GM12878 (cell line): Measurements from ENCODE around the gene GPBP1L1. TPM values are rescaled to one million over a fixed set of nuclear protein-coding genes. Genes with fewer than 3 reads are reported as not detected.

ENCODE experiments used
- BCL11A ChIP-seq: IDR thresholded peaks from 2 replicates; pipeline ENCODE4 v1.6.1; 2011; ENCODE audit warnings: low read depth, low read length
- CBFB ChIP-seq: IDR thresholded peaks from 2 replicates; pipeline ENCODE4 v1.6.1; 2016; ENCODE audit warnings: antibody characterized with exemption, low read depth
- GATAD2B ChIP-seq: fragments of 450-650 bp; conservative IDR thresholded peaks from 2 replicates; pipeline ENCODE4 v1.6.1; 2017; ENCODE audit warnings: low read depth, mild to moderate bottlenecking, moderate library complexity
- HCFC1 ChIP-seq: fragments of 150-350 bp; IDR thresholded peaks from 2 replicates; pipeline ENCODE4 v1.6.1; 2014; ENCODE audit warnings: low read length
- HDAC2 ChIP-seq: fragments of 200-600 bp; sonication (generic); IDR thresholded peaks from 2 replicates; pipeline ENCODE4 v1.6.1; 2017
- HDGF ChIP-seq: fragments of 450-650 bp; IDR thresholded peaks from 2 replicates; pipeline ENCODE4 v1.6.1; 2016; ENCODE audit warnings: antibody characterized with exemption
- IRF4 ChIP-seq: IDR thresholded peaks from 2 replicates; pipeline ENCODE4 v1.6.1; 2011; ENCODE audit warnings: low read depth, low read length
- MEF2A ChIP-seq: IDR thresholded peaks from 2 replicates; pipeline ENCODE4 v1.6.1; 2011; ENCODE audit warnings: low read depth, mild to moderate bottlenecking, low read length, moderate library complexity; ENCODE audit not compliant: insufficient read depth
- MEF2B ChIP-seq: fragments of 450-650 bp; IDR thresholded peaks from 2 replicates; pipeline ENCODE4 v1.6.1; 2018; ENCODE audit warnings: mild to moderate bottlenecking, moderate library complexity; ENCODE audit not compliant: partially characterized antibody, poor library complexity, severe bottlenecking
- MTA2 ChIP-seq: fragments of 450-650 bp; IDR thresholded peaks from 2 replicates; pipeline ENCODE4 v1.6.1; 2016; ENCODE audit warnings: low read depth, mild to moderate bottlenecking, moderate library complexity
- NBN ChIP-seq: fragments of 450-650 bp; IDR thresholded peaks from 2 replicates; pipeline ENCODE4 v1.6.1; 2016
- PAX5 ChIP-seq: IDR thresholded peaks from 2 replicates; pipeline ENCODE4 v1.6.1; 2011; ENCODE audit warnings: low read depth, low read length, borderline replicate concordance
- POLR2A ChIP-seq: IDR thresholded peaks from 2 replicates; pipeline ENCODE4 v1.6.1; 2011; ENCODE audit warnings: low read depth, mild to moderate bottlenecking, low read length
- POLR2AphosphoS2 ChIP-seq: IDR thresholded peaks from 2 replicates; pipeline ENCODE4 v1.6.1; 2011; ENCODE audit warnings: low read depth, mild to moderate bottlenecking, low read length, improper control_type of control experiment, moderate library complexity
- RBBP5 ChIP-seq: fragments of 200-600 bp; sonication (generic); conservative IDR thresholded peaks from 2 replicates; pipeline ENCODE4 v1.6.1; 2016
- SMARCA5 ChIP-seq: fragments of 450-650 bp; IDR thresholded peaks from 2 replicates; pipeline ENCODE4 v1.6.1; 2017; ENCODE audit warnings: mild to moderate bottlenecking
- SP1 ChIP-seq: IDR thresholded peaks from one replicate; pipeline ENCODE4 v1.6.1; 2011; ENCODE audit warnings: low read depth, low read length
- SRF ChIP-seq, 2 experiments: IDR thresholded peaks; 2 replicates each; pipeline ENCODE4 v1.6.1; 2011; ENCODE audit warnings: low read depth in 2 of 2, low read length in 2 of 2, mild to moderate bottlenecking in 1 of 2, moderate library complexity in 1 of 2
- ZNF217 ChIP-seq: fragments of 450-650 bp; IDR thresholded peaks from 2 replicates; pipeline ENCODE4 v1.6.1; 2017; ENCODE audit warnings: antibody characterized with exemption, mild to moderate bottlenecking
- polyA plus RNA-seq, 11 experiments: library from polyadenylated mRNA; depleted of rRNA in 4 of 11; unstranded in 6 of 11; stranded (reverse) in 5 of 11; fragments of >200 nt; fragmentation: Nextera tagmentation in 4 of 11; fragmentation: Illumina TruSeq in 1 of 11; extraction: Ambion mirVana in 4 of 11; extraction: Trizol in 1 of 11; gene quantifications; 1 replicate in 1 of 11; 2 replicates in 10 of 11; pipeline versions ENCODE4 v1.2.1 to v1.2.3, GENCODE V29; 2011 to 2016; ENCODE audit warnings: inconsistent platforms in 2 of 11, missing spikeins in 2 of 11, low read depth in 1 of 11
- total RNA-seq, 4 experiments: library from RNA; depleted of rRNA in 3 of 4; stranded (reverse); fragments of >200 nt in 3 of 4; fragmentation: Illumina TruSeq in 1 of 4; extraction: Trizol in 1 of 4; gene quantifications; 2 replicates each; pipeline versions ENCODE4 v1.2.1 to v1.2.3, GENCODE V29; 2013 to 2021
- TF ChIP-seq, protein P1 (sequence below): IDR thresholded peaks from 2 replicates; pipeline ENCODE4 v1.6.1; 2011; ENCODE audit warnings: low read depth, low read length, improper control_type of control experiment, borderline replicate concordance
- TF ChIP-seq, protein P2 (sequence below): fragments of 450-650 bp; IDR thresholded peaks from 2 replicates; pipeline ENCODE4 v1.6.1; 2016; ENCODE audit warnings: mild to moderate bottlenecking
- TF ChIP-seq, protein P3 (sequence below): fragments of 450-650 bp; conservative IDR thresholded peaks from 2 replicates; pipeline ENCODE4 v1.6.1; 2017; ENCODE audit warnings: mild to moderate bottlenecking, moderate library complexity
- TF ChIP-seq, protein P4 (sequence below): fragments of 150-350 bp; IDR thresholded peaks from 2 replicates; pipeline ENCODE4 v1.6.1; 2016; ENCODE audit warnings: low read depth, low read length
- TF ChIP-seq, protein P5 (sequence below): IDR thresholded peaks from 2 replicates; pipeline ENCODE4 v1.6.1; 2011; ENCODE audit warnings: mild to moderate bottlenecking, low read depth, low read length, moderate library complexity; ENCODE audit not compliant: insufficient replicate concordance

Gene GPBP1L1
- total and polyA plus RNA-seq, 10 of the 15 experiments (the other 5 are each of a cell fraction or from before 2014, with no cell fraction given), result 37.3 to 91.6 (median 81.2) TPM

DNA sequence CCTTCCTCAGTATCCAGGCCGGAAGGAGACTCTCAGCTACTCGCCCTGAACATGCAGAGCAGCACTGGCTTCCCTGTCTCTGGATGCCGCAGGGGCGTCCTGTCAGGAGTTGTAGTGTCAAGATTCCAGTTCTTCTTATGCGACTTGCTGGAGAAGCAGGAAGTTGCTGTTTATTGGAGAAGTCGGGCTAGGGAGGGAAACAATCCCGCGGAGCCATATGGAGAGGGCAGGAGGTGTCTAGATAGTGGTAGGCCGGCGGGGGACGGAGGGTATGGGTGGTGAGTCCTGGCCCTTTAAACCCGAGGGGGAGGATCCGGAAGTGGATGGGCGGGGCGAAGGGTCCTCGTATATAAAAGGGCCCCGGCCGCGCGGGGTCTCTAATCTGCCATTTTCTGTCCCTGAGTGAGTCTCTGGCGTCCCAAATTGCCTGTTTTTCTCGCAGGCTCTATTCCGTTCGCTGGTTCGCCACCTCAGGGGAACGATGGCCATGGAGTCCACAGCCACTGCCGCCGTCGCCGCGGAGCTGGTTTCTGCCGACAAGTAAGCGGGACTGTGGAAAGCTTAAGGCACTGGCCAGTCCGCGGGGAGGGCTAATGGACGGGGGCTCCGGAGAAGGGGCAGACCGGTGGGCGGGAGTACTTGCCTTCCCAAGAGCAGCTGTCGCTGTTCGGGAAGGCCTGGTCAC, 102.5 kb downstream of the GPBP1L1 start, which contains the start of gene NASP (continued):
- TF ChIP-seq SMARCA5, result peak; percentile 11; the same call in 1 of the 2 replicates
- TF ChIP-seq, protein P1, sequence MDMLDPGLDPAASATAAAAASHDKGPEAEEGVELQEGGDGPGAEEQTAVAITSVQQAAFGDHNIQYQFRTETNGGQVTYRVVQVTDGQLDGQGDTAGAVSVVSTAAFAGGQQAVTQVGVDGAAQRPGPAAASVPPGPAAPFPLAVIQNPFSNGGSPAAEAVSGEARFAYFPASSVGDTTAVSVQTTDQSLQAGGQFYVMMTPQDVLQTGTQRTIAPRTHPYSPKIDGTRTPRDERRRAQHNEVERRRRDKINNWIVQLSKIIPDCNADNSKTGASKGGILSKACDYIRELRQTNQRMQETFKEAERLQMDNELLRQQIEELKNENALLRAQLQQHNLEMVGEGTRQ, result no peak
- no peak for TF ChIP-seq HDAC2
- no peak for TF ChIP-seq ZNF217
- no peak for TF ChIP-seq MEF2A
- TF ChIP-seq, protein P2, sequence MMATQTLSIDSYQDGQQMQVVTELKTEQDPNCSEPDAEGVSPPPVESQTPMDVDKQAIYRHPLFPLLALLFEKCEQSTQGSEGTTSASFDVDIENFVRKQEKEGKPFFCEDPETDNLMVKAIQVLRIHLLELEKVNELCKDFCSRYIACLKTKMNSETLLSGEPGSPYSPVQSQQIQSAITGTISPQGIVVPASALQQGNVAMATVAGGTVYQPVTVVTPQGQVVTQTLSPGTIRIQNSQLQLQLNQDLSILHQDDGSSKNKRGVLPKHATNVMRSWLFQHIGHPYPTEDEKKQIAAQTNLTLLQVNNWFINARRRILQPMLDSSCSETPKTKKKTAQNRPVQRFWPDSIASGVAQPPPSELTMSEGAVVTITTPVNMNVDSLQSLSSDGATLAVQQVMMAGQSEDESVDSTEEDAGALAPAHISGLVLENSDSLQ, result 0 out of 2 replicates have a peak, but pooled peaks have one; percentile 7
- peak; percentile 12; the same call in 1 of the 2 replicates for TF ChIP-seq PAX5
- TF ChIP-seq, protein P3, sequence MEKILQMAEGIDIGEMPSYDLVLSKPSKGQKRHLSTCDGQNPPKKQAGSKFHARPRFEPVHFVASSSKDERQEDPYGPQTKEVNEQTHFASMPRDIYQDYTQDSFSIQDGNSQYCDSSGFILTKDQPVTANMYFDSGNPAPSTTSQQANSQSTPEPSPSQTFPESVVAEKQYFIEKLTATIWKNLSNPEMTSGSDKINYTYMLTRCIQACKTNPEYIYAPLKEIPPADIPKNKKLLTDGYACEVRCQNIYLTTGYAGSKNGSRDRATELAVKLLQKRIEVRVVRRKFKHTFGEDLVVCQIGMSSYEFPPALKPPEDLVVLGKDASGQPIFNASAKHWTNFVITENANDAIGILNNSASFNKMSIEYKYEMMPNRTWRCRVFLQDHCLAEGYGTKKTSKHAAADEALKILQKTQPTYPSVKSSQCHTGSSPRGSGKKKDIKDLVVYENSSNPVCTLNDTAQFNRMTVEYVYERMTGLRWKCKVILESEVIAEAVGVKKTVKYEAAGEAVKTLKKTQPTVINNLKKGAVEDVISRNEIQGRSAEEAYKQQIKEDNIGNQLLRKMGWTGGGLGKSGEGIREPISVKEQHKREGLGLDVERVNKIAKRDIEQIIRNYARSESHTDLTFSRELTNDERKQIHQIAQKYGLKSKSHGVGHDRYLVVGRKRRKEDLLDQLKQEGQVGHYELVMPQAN, result peak; percentile 74
- TF ChIP-seq HDGF, result no peak; the same call in none of the 2 replicates
- TF ChIP-seq POLR2A, result peak; percentile 98
- peak; percentile 8 for TF ChIP-seq MEF2B
- TF ChIP-seq, protein P4, sequence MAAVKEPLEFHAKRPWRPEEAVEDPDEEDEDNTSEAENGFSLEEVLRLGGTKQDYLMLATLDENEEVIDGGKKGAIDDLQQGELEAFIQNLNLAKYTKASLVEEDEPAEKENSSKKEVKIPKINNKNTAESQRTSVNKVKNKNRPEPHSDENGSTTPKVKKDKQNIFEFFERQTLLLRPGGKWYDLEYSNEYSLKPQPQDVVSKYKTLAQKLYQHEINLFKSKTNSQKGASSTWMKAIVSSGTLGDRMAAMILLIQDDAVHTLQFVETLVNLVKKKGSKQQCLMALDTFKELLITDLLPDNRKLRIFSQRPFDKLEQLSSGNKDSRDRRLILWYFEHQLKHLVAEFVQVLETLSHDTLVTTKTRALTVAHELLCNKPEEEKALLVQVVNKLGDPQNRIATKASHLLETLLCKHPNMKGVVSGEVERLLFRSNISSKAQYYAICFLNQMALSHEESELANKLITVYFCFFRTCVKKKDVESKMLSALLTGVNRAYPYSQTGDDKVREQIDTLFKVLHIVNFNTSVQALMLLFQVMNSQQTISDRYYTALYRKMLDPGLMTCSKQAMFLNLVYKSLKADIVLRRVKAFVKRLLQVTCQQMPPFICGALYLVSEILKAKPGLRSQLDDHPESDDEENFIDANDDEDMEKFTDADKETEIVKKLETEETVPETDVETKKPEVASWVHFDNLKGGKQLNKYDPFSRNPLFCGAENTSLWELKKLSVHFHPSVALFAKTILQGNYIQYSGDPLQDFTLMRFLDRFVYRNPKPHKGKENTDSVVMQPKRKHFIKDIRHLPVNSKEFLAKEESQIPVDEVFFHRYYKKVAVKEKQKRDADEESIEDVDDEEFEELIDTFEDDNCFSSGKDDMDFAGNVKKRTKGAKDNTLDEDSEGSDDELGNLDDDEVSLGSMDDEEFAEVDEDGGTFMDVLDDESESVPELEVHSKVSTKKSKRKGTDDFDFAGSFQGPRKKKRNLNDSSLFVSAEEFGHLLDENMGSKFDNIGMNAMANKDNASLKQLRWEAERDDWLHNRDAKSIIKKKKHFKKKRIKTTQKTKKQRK, result no peak
- peak; percentile 96 for TF ChIP-seq POLR2AphosphoS2
- peak; percentile 95 for TF ChIP-seq CBFB
- peak; percentile 79 for TF ChIP-seq GATAD2B
- 0 out of 4 replicates have a peak, but pooled peaks of 1 of the 2 experiments have one; percentile 8 for TF ChIP-seq SRF (IDR thresholded peaks at IDR 0.05; ENCODE audit: low read depth in 2 of 2, low read length in 2 of 2)
- peak; percentile 84 for TF ChIP-seq SP1
- TF ChIP-seq IRF4, result no peak
- TF ChIP-seq RBBP5, result no peak
- TF ChIP-seq, protein P5, sequence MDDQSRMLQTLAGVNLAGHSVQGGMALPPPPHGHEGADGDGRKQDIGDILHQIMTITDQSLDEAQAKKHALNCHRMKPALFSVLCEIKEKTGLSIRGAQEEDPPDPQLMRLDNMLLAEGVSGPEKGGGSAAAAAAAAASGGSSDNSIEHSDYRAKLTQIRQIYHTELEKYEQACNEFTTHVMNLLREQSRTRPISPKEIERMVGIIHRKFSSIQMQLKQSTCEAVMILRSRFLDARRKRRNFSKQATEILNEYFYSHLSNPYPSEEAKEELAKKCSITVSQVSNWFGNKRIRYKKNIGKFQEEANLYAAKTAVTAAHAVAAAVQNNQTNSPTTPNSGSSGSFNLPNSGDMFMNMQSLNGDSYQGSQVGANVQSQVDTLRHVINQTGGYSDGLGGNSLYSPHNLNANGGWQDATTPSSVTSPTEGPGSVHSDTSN, result no peak
- TF ChIP-seq BCL11A, result 0 out of 2 replicates have a peak, but pooled peaks have one; percentile 10
- peak; percentile 84; the same call in 1 of the 2 replicates for TF ChIP-seq NBN
- TF ChIP-seq HCFC1, result no peak
- TF ChIP-seq MTA2, result 0 out of 2 replicates have a peak, but pooled peaks have one; percentile 12
